IMR-90 (cell line): ENCODE results near the gene CRYGN. TPM values are rescaled to one million over a fixed set of nuclear protein-coding genes. Genes with fewer than 3 reads are reported as not detected.

ENCODE experiments used
- ATAC-seq: fragments of 200-7000 bp; cut with Tn5 transposase; 2 replicates; pipeline ENCODE4 v1.9.1; 2020; ENCODE audit warnings: low read depth, mild to moderate bottlenecking, moderate library complexity
- BruUV-seq: library from RNA; stranded (reverse); fragments of 400-500 nt; replicated peaks from 2 replicates; lab custom pipeline; 2021; lab: Mats Ljungman, UMichigan
- CTCF ChIA-PET: fragments of 300-600 bp; formaldehyde crosslinking; extraction: SDS; loops from one replicate; lab custom pipeline; 2021; ENCODE audit warnings: antibody characterized with exemption; lab: Yijun Ruan, JAX
- POLR2A ChIA-PET: fragments of 300-600 bp; sonication (Branson Sonifier 250); formaldehyde crosslinking; loops from one replicate; lab custom pipeline; 2022; ENCODE audit warnings: antibody characterized with exemption; ENCODE audit not compliant: unreplicated experiment; lab: Charles Lee
- DNase-seq: peaks from one replicate; pipeline ENCODE4 v3.0.0; 2013
- H2AFZ ChIP-seq: replicated peaks from 2 replicates; pipeline ENCODE3; 2013; ENCODE audit warnings: low read length, mild to moderate bottlenecking; ENCODE audit not compliant: poor library complexity
- H2AK5ac ChIP-seq: 2 replicates; pipeline ENCODE4 v1.6.1; 2013; ENCODE audit warnings: low read depth, low read length, inconsistent platforms
- H2AK9ac ChIP-seq: replicated peaks from 2 replicates; pipeline ENCODE3; 2013; ENCODE audit warnings: mild to moderate bottlenecking, low read depth, low read length, moderate library complexity; ENCODE audit not compliant: poor library complexity
- H2BK120ac ChIP-seq: 2 replicates; pipeline ENCODE4 v1.6.1; 2013; ENCODE audit warnings: low read depth, low read length, inconsistent platforms
- H2BK15ac ChIP-seq: 3 replicates; pipeline ENCODE4 v1.6.1; 2013; ENCODE audit warnings: low read depth, low read length, inconsistent platforms
- H2BK20ac ChIP-seq: 2 replicates; pipeline ENCODE4 v1.6.1; 2013; ENCODE audit warnings: low read depth, mild to moderate bottlenecking, inconsistent platforms, low read length, moderate library complexity
- H2BK5ac ChIP-seq: 2 replicates; pipeline ENCODE4 v1.6.1; 2013; ENCODE audit warnings: mild to moderate bottlenecking, low read depth, low read length, inconsistent platforms; ENCODE audit not compliant: poor library complexity, severe bottlenecking
- H3K14ac ChIP-seq: replicated peaks from 2 replicates; pipeline ENCODE4 v1.6.1; 2013; ENCODE audit warnings: low read depth, low read length, inconsistent platforms
- H3K18ac ChIP-seq: 2 replicates; pipeline ENCODE4 v1.6.1; 2013; ENCODE audit warnings: low read depth, low read length, control low read depth
- H3K23ac ChIP-seq: 2 replicates; pipeline ENCODE4 v1.6.1; 2013; ENCODE audit warnings: low read depth, low read length, inconsistent platforms
- H3K27ac ChIP-seq: 2 replicates; pipeline ENCODE4 v1.5.1; 2013; ENCODE audit warnings: mild to moderate bottlenecking, control low read depth, low read length; ENCODE audit not compliant: insufficient read depth
- H3K27me3 ChIP-seq: 2 replicates; pipeline ENCODE4 v1.6.1; 2013; ENCODE audit warnings: low read length; ENCODE audit not compliant: control insufficient read depth, insufficient read depth
- H3K36me3 ChIP-seq: 2 replicates; pipeline ENCODE4 v1.6.1; 2013; ENCODE audit warnings: low read length, mixed read lengths; ENCODE audit not compliant: control insufficient read depth, insufficient read depth
- H3K4ac ChIP-seq: 2 replicates; pipeline ENCODE4 v1.6.1; 2013; ENCODE audit warnings: low read depth, low read length, inconsistent platforms
- H3K4me1 ChIP-seq: 2 replicates; pipeline ENCODE4 v1.6.1; 2013; ENCODE audit warnings: low read length, mixed read lengths; ENCODE audit not compliant: control insufficient read depth, insufficient read depth
- H3K4me2 ChIP-seq: 2 replicates; pipeline ENCODE4 v1.6.1; 2013; ENCODE audit warnings: low read depth, mild to moderate bottlenecking, control low read depth, low read length, moderate library complexity
- H3K4me3 ChIP-seq: 2 replicates; pipeline ENCODE4 v1.5.1; 2013; ENCODE audit warnings: low read depth, mild to moderate bottlenecking, control low read depth, low read length, moderate library complexity; ENCODE audit not compliant: insufficient read depth
- H3K56ac ChIP-seq: 2 replicates; pipeline ENCODE4 v1.6.1; 2013; ENCODE audit warnings: low read length, inconsistent platforms; ENCODE audit not compliant: insufficient read depth; ENCODE audit errors: extremely low read depth
- H3K79me1 ChIP-seq, 2 experiments: 2 replicates each; pipeline ENCODE4 v1.6.1; 2013; ENCODE audit warnings: low read length in 2 of 2, inconsistent platforms in 1 of 2, low read depth in 1 of 2
- H3K9ac ChIP-seq: 2 replicates; pipeline ENCODE4 v1.6.1; 2013; ENCODE audit warnings: low read depth, low read length, control low read depth
- H3K9me1 ChIP-seq: 2 replicates; pipeline ENCODE4 v1.6.1; 2013; ENCODE audit warnings: low read length, inconsistent platforms; ENCODE audit not compliant: insufficient read depth
- H3K9me3 ChIP-seq: 2 replicates; pipeline ENCODE4 v1.6.1; 2013; ENCODE audit warnings: low read length; ENCODE audit not compliant: control insufficient read depth, insufficient read depth
- H4K20me1 ChIP-seq: 2 replicates; pipeline ENCODE4 v1.6.1; 2013; ENCODE audit warnings: low read length, inconsistent platforms; ENCODE audit not compliant: insufficient read depth
- H4K5ac ChIP-seq: 2 replicates; pipeline ENCODE4 v1.6.1; 2013; ENCODE audit warnings: mild to moderate bottlenecking, low read depth, low read length, control low read depth
- H4K8ac ChIP-seq, 2 experiments: 2 replicates each; pipeline ENCODE4 v1.6.1; 2013; ENCODE audit warnings: low read depth in 2 of 2, low read length in 2 of 2, control low read depth in 1 of 2, inconsistent platforms in 1 of 2
- H4K91ac ChIP-seq: 2 replicates; pipeline ENCODE4 v1.6.1; 2013; ENCODE audit warnings: low read depth, low read length, inconsistent platforms; ENCODE audit not compliant: insufficient read depth
- BHLHE40 ChIP-seq: fragments of 150-350 bp; IDR thresholded peaks from 2 replicates; pipeline ENCODE4 v1.6.1; 2016; ENCODE audit warnings: mild to moderate bottlenecking, low read depth, low read length
- MAFK ChIP-seq: IDR thresholded peaks from 2 replicates; pipeline ENCODE4 v1.6.1; 2012; ENCODE audit warnings: low read depth, low read length, improper control_type of control experiment
- MXI1 ChIP-seq: IDR thresholded peaks from 2 replicates; pipeline ENCODE4 v1.6.1; 2012; ENCODE audit warnings: low read depth, mild to moderate bottlenecking, low read length, moderate library complexity, borderline replicate concordance
- RCOR1 ChIP-seq: IDR thresholded peaks from 2 replicates; pipeline ENCODE4 v1.6.1; 2012; ENCODE audit warnings: mild to moderate bottlenecking, low read length, improper control_type of control experiment; ENCODE audit not compliant: insufficient replicate concordance
- SMC3 ChIP-seq: fragments of 150-350 bp; IDR thresholded peaks from 2 replicates; pipeline ENCODE4 v1.6.1; 2016; ENCODE audit warnings: low read depth, mild to moderate bottlenecking, antibody characterized with exemption, low read length, moderate library complexity
- WGBS, 2 experiments: methylation state at CpG; one replicate each; pipeline versions ENCODE4 v1.1.5 to v1.1.7; 2013; ENCODE audit warnings: missing lambda C conversion rate in 2 of 2; ENCODE audit not compliant: insufficient read length in 1 of 2; ENCODE audit errors: extremely low coverage in 2 of 2; 5-methylcytosine and 5-hydroxymethylcytosine counted together
- dilution Hi-C: fragments of 300-500 bp; cut with HindIII; formaldehyde crosslinking; loops from one replicate; pipeline ENCODE4 v1.14.3; 2018; ENCODE audit warnings: low sequenced_read_pairs; ENCODE audit not compliant: unreplicated experiment
- in situ Hi-C: fragments of 300-500 bp; cut with MboI; formaldehyde crosslinking; loops from 3 replicates; pipeline ENCODE4 v1.14.3; 2019; ENCODE audit warnings: low sequenced_read_pairs, inconsistent platforms, mixed read lengths
- intact Hi-C: fragments of 100-400 bp; cut with micrococcal nuclease; formaldehyde crosslinking; loops from 2 replicates; pipeline ENCODE4 v1.10.0; 2022
- polyA plus RNA-seq, 3 experiments: library from polyadenylated mRNA; depleted of rRNA; stranded (reverse); fragments of >200 nt; gene quantifications; 2 replicates each; pipeline ENCODE4 v1.2.3, GENCODE V29; 2012; ENCODE audit warnings: low replicate concordance in 1 of 3
- total RNA-seq: library from RNA; depleted of rRNA; stranded (reverse); fragments of >200 nt; gene quantifications from 2 replicates; pipeline ENCODE4 v1.2.3, GENCODE V29; 2012

The CRYGN gene
- total and polyA plus RNA-seq, 2 of the 4 experiments (the other 2 are of a cell fraction) = not detected

DNA sequence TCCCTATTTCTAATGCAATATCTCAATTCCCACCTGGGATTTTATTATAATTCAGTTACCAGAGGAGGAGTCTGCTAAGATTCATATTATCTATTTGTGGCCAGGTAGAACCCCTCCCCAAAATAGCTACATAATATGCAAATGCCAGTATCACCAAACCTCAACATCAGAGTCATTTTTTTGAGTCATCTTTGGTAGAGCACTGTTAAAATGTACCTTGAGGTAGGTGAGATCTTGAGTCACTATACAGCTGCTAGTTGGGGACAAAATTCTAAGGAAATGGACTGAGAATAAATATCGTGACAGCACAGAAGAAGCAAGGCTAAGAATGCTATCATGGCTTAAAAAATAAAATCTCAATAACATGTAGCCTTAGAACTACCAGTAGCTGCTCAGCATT is 4.7 kb upstream of the CRYGN start:
- in situ Hi-C loops (loop anchor here (5.0 kb wide), 1 partner anchor 77 kb away; no protein-coding TSS in a partner anchor), intact Hi-C loops (no loop called here), dilution Hi-C loops (no loop called here)
- Histone ChIP-seq H3K4ac (no peak overlapping the region), H4K91ac (no peak overlapping the region), H4K5ac (no peak overlapping the region), H3K9me3 (no peaks in the 10 kb centered on the region), H3K4me1 (peaks cover 6% of the 10 kb centered on the region; the same call in 1 of the 2 replicates), H3K18ac (no peak overlapping the region), H4K8ac (no peak overlapping the region), H3K9me1 (no peaks in the 10 kb centered on the region), H3K27me3 (peaks cover 8% of the 10 kb centered on the region), H4K20me1 (no peaks in the 10 kb centered on the region), H2AK9ac (no peak overlapping the region), H3K36me3 (no peaks in the 10 kb centered on the region), H2BK15ac (no peak overlapping the region), H2BK120ac (no peak overlapping the region), H3K9ac (no peak overlapping the region), H2BK5ac (no peak overlapping the region), H3K79me1 (no peaks in the 10 kb centered on the region), H3K4me3 (no peak overlapping the region), H2BK20ac (no peak overlapping the region), H3K14ac (no peak overlapping the region), H2AFZ (no peak overlapping the region), H2AK5ac (no peak overlapping the region), H3K27ac (no peak overlapping the region), H3K56ac (no peak overlapping the region), H3K4me2 (no peak overlapping the region), H3K23ac (no peak overlapping the region)
- CTCF ChIA-PET = interaction anchor here (0.6 to 1.2 kb wide), 3 partner anchors 112 to 313 kb away, joined by 3 to 5 read pairs (median 3); no protein-coding TSS in a partner anchor
- BruUV-seq = no TSS peak
- POLR2A ChIA-PET = no interaction called here
- DNase-seq (no peak), ATAC-seq (no peak)
- TF ChIP-seq MAFK (no peak), MXI1 (no peak), SMC3 (no peak), BHLHE40 (no peak), RCOR1 (no peak)
- WGBS, 2 experiments = no CpG with 5 or more reads among the region's 1 CpG
